Type B pancreatic cell (in vitro differentiated cells): ENCODE results near the gene SMPD3. TPM values are rescaled to one million over a fixed set of nuclear protein-coding genes. Genes with fewer than 3 reads are reported as not detected.
A peak's percentile ranks its signal among the peaks of the same experiment; 100 is the strongest.

Experiments used
- DNase-seq: peaks from one replicate; pipeline ENCODE4 v3.0.0; 2021; ENCODE audit warnings: mixed read lengths; ENCODE audit not compliant: unreplicated experiment; ENCODE audit errors: extremely low spot score
- H3K27ac Mint-ChIP-seq: 2 replicates; pipeline ENCODE4 v1.8.0; 2021; ENCODE audit warnings: mild to moderate bottlenecking, mixed read lengths
- H3K27me3 Mint-ChIP-seq: 2 replicates; pipeline ENCODE4 v1.8.0; 2021; ENCODE audit warnings: mixed read lengths
- H3K36me3 Mint-ChIP-seq: 2 replicates; pipeline ENCODE4 v1.8.0; 2021; ENCODE audit warnings: mixed read lengths
- H3K4me1 Mint-ChIP-seq: one replicate; pipeline ENCODE4 v1.8.0; 2021; ENCODE audit warnings: mixed read lengths; ENCODE audit not compliant: unreplicated experiment
- H3K4me3 Mint-ChIP-seq: 2 replicates; pipeline ENCODE4 v1.8.0; 2021; ENCODE audit warnings: mild to moderate bottlenecking, mixed read lengths
- H3K9me3 Mint-ChIP-seq: 2 replicates; pipeline ENCODE4 v1.8.0; 2021; ENCODE audit warnings: mixed read lengths
- total RNA-seq: library from RNA; stranded (reverse); gene quantifications from 2 replicates; pipeline ENCODE4 v1.2.1, GENCODE V29; 2021; ENCODE audit warnings: low replicate concordance
- TF ChIP-seq, protein P1 (sequence below): fragments of 200-600 bp; sonication (generic); conservative IDR thresholded peaks from 2 replicates; pipeline ENCODE4 v1.5.0; 2021; ENCODE audit warnings: antibody characterized with exemption, mild to moderate bottlenecking

The SMPD3 gene
- total RNA-seq, 1 donor from 2014 or later = 4.5 TPM

- TF ChIP-seq, protein P1, sequence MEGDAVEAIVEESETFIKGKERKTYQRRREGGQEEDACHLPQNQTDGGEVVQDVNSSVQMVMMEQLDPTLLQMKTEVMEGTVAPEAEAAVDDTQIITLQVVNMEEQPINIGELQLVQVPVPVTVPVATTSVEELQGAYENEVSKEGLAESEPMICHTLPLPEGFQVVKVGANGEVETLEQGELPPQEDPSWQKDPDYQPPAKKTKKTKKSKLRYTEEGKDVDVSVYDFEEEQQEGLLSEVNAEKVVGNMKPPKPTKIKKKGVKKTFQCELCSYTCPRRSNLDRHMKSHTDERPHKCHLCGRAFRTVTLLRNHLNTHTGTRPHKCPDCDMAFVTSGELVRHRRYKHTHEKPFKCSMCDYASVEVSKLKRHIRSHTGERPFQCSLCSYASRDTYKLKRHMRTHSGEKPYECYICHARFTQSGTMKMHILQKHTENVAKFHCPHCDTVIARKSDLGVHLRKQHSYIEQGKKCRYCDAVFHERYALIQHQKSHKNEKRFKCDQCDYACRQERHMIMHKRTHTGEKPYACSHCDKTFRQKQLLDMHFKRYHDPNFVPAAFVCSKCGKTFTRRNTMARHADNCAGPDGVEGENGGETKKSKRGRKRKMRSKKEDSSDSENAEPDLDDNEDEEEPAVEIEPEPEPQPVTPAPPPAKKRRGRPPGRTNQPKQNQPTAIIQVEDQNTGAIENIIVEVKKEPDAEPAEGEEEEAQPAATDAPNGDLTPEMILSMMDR = no peak
- Mint-ChIP-seq H3K4me3 (no peak overlapping the region), H3K27ac (no peak overlapping the region), H3K9me3 (no peaks in the 10 kb centered on the region), H3K4me1 (peaks cover 5% of the 10 kb centered on the region), H3K27me3 (no peaks in the 10 kb centered on the region), H3K36me3 (no peaks in the 10 kb centered on the region)
- DNase-seq = no peak
Observed at GRCh38 chr16:68370581-68371275, 77.6 kb downstream of the SMPD3 start.

DNA sequence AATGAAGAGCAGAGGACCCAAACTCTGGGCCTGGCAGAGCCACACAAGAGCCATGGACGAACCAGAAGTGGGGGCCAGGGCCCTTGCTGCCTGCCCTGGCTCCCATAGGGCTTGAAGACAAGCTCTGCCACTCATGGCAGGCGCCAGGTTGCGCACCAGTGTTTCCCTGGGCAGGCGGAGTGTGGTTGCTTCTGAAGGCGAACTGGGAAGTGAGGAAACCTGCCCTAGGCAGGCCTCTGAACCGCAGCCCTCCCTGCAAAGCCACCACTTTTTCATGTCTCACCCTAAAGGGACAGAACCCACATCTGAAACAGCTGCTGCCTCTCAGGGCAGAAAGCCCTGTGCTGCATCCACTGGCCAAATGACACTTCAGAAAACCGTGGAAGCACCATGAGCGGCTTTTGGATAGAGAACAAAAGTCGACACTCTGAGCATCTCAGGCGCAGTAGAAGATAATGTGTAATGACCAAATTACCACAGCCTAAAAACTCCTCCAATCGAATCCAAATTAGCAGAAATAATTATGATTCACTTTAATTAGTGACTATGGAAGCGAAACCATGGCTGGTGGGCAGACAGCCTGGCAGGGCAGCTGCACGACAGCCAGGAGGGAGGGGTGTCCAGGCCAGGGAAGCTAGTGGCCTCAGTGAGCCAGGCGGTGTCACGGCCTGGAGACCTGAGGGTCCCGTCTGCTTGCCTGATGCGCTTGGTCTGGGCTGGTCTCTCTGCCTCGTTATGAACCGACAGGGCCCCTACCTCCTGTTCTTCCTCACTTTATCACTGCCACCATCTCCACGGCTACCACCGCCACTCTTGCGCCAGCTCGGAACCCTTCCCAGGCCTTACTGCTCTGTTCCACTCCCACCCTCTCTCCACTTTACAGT lies 78.4 kb downstream of the SMPD3 start:
- peaks cover 5% of the 10 kb centered on the region for H3K4me1 Mint-ChIP-seq
- no peaks in the 10 kb centered on the region for H3K27me3 Mint-ChIP-seq
- H3K27ac Mint-ChIP-seq = no peak overlapping the region
- TF ChIP-seq, protein P1 = no peak
- no peak overlapping the region for H3K4me3 Mint-ChIP-seq
- H3K9me3 Mint-ChIP-seq = no peaks in the 10 kb centered on the region
- no peaks in the 10 kb centered on the region for H3K36me3 Mint-ChIP-seq
- DNase-seq = no peak

DNA sequence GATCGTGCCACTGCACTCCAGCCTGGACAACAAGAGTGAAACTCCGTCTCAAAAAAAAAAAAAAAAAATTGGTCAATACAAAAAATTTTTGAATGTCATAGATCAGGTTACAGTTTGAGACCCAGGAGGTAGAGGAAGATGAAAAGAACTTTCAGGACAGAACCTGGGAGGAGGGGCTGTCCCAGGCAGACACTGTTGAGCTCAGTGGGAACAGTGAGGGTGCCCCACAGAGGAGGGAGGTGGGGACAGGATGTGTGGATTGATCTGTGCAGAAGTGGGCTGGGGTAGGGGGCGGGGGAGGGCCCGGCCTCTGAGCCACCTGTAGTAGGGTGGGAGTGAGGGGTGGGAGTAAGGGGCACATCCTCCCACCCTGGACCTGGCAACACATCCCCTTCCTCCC lies 79.1 kb downstream of the SMPD3 start:
- H3K4me1 Mint-ChIP-seq = peaks cover 10% of the 10 kb centered on the region
- TF ChIP-seq, protein P1 = no peak
- no peak overlapping the region for H3K4me3 Mint-ChIP-seq
- no peak for DNase-seq
- no peaks in the 10 kb centered on the region for H3K9me3 Mint-ChIP-seq
- H3K27ac Mint-ChIP-seq = no peak overlapping the region
- H3K36me3 Mint-ChIP-seq = no peaks in the 10 kb centered on the region
- H3K27me3 Mint-ChIP-seq = no peaks in the 10 kb centered on the region

DNA sequence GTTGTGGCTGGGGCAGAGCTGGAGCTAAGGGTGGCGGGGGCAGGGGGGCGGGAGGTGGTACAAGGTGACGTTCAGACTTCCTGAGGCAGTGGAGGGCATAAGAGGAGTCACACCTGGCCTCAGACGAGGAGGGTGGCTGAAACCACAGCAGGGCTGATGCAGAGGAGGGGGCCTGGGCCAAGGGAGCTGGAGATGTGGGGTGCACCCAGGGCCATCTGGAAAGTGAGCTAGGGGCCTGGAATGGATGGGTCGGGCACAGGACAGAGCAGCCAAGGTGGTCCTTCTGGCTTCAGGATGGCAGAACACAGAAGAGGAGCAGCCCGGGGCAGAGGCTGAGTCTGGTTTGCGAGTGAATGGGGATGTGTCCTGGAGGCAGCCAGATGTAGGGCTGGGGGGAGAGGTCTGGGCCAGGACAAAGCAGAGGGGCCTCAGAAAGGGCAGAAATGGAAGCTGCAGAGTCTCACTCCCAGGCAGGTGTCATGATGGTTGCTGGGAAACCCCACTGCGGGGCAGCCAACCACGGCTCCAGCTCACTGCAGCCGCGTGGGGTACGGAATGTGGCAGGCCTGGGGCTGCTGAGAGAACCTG lies 79.9 kb downstream of the SMPD3 start:
- H3K4me3 Mint-ChIP-seq = peak overlapping the region; percentile 31
- no peaks in the 10 kb centered on the region for H3K27me3 Mint-ChIP-seq
- H3K27ac Mint-ChIP-seq = no peak overlapping the region
- no peaks in the 10 kb centered on the region for H3K36me3 Mint-ChIP-seq
- DNase-seq = no peak
- TF ChIP-seq, protein P1 = no peak
- H3K4me1 Mint-ChIP-seq = peaks cover 14% of the 10 kb centered on the region
- no peaks in the 10 kb centered on the region for H3K9me3 Mint-ChIP-seq

- DNase-seq = no peak
- TF ChIP-seq, protein P1 = no peak
- H3K4me3 Mint-ChIP-seq = no peak overlapping the region
- H3K27me3 Mint-ChIP-seq = no peaks in the 10 kb centered on the region
- H3K4me1 Mint-ChIP-seq = peaks cover 16% of the 10 kb centered on the region
- no peaks in the 10 kb centered on the region for H3K9me3 Mint-ChIP-seq
- no peak overlapping the region for H3K27ac Mint-ChIP-seq
- H3K36me3 Mint-ChIP-seq = no peaks in the 10 kb centered on the region
Observed at GRCh38 chr16:68367891-68368290, 80.4 kb downstream of the SMPD3 start.
